Measurements from ENCODE around the gene MTF2.
"Not testable (repeated sequence)": the region's sequence is repeated elsewhere in the genome, so short reads cannot be mapped to it uniquely, and the experiment has no call there.

MTF2 gene

GRCh38 chr1:93143769-93144168, 64.7 kb downstream of the MTF2 start:
- no peak for DNase-seq

GRCh38 chr1:93148001-93148400, 68.9 kb downstream of the MTF2 start:
- DNase-seq: no peak

DNA sequence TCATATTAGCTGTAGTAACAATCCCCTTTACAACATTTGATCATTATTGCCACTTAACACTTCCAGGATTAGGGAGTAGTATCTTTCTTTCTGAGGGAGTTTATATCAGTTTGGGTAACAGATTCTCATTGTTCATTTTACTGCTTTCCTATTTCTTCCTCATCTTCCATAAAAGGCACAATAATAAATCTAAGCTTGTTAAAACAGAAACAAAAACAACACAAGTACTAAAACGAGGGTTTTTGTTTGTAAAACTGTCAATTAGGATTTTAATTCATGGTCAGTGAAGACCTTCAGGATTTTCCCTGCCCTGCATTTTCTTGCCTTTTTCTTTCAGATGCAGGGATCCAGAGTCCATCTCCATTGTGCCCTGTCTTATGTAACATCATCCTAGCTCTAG, 71.6 kb downstream of the MTF2 start:
- DNase-seq: no peak

- no peak for DNase-seq
These were observed 72.4 kb downstream of the MTF2 start for GRCh38 chr1:93151474-93151873.

GRCh38 chr1:93152835-93153234, 73.8 kb downstream of the MTF2 start:
- DNase-seq: no peak

DNA sequence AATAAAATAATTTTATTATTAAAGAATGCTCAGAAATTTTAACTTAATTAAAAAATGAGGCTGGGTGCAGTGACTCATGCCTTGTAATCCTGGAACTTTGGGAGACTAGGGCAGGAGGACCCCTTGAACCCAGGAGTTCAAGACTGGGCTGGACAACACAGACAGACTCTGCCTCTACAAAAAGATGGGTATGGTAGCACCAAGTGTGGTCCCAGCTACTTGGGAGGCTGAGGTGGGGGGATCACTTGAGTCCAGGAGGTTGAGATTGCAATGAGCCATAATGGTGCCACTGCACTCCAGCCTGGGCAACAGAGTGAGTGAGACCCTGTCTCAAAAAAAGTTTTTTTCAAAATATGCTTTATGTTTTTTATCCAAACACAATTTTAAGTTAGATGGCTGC, 75.8 kb downstream of the MTF2 start:
- no peak for DNase-seq

GRCh38 chr1:93155335-93155734, 76.3 kb downstream of the MTF2 start:
- DNase-seq: no peak

GRCh38 chr1:93159337-93159736, 80.3 kb downstream of the MTF2 start:
- DNase-seq: peak; percentile 13

GRCh38 chr1:93163314-93163713, 84.2 kb downstream of the MTF2 start:
- not testable (repeated sequence) for DNase-seq

DNA sequence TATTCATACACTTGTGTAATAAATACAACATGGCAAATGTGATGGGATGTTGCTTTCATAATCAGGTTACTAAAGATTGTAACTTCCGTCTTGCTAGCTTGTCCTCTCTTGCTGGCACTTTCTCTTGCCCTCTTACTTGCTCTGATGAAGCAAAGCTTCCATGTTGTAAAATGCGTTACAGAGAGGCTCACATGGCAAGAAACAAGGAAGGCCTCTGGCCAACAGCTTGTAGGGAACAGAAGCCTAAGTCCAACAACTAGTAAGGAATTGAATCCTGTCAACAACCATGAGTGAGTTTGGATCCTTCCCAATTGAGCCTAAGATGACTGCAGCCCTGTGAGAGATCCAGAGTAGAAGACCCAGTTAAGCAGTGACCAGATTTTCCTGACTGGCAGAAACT, 85.7 kb downstream of the MTF2 start:
- no peak for DNase-seq

DNA sequence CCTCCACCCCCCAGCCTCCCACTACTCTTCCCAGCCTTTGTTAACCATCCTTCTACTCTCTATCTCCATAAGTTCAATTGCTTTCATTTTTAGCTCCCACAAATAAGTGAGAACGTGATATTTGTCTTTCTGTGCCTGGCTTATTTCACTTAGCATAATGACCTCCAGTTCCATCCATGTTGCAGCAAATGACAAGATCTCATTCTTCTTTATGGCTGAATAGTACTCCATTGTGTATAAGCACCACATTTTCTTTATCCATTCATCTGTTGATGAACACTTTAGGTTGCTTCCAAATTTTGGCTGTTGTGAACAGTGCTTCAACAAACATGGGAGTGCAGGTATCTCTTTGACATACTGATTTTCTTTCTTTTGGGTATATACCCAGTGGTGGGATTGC, 86.8 kb downstream of the MTF2 start:
- not testable (repeated sequence) for DNase-seq

DNA sequence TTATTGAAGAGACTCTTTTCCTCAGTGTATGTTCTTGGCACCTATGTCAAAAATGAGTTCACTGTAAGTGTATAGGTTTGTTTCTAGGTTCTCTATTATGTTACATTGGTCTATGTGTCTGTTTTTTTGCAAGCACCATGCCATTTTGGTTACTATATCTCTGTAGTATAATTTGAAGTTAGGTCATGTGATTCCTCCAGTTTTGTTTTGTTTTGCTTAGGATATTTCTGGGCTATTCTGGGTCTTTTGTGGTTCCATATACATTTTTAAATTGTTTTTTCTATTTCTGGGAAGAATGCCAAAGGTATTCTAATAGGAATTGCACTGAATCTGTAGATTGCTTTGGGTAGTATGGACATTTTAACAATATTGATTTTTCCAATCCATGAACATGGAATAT, 87.9 kb downstream of the MTF2 start:
- no peak for DNase-seq

- DNase-seq: not testable (repeated sequence)
These were observed 91.1 kb downstream of the MTF2 start for GRCh38 chr1:93170141-93170678.

DNA sequence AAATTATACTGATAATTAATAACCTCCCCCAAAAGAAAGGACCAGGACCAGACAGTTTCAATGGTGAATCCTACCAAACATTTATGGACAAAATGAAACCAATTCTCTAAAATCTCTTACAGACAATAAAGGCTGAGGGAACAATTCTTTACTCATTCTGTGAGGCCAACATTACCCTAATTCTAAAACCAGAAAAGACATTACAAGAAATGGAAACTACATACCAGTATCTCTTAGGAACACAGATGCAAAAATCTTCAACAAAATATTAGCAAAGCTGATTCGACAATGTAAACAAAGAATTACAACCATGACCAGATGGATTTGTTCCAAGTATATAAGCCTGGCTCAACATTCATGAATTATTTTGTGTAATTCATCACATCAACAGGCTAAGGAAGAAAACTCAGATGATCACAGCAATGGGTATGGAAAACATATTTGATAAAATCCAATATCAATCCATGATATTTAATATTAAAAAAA, 92.5 kb downstream of the MTF2 start:
- DNase-seq: no peak

- DNase-seq: no peak
These were observed 93.7 kb downstream of the MTF2 start for GRCh38 chr1:93172778-93173177.

GRCh38 chr1:93174638-93175037, 95.6 kb downstream of the MTF2 start:
- DNase-seq: not testable (repeated sequence)

- no peak for DNase-seq
These were observed 98.9 kb downstream of the MTF2 start for GRCh38 chr1:93177991-93178390.

GRCh38 chr1:93178418-93178817, 99.3 kb downstream of the MTF2 start:
- no peak for DNase-seq

GRCh38 chr1:93179886-93180722, 101.0 kb downstream of the MTF2 start, which contains the start of gene TMED5:
Gene TMED5 (minus strand): TSS chr1:93180413. CDS start chr1:93180242, 171 bp downstream.
- peak; percentile 97 for DNase-seq

DNA sequence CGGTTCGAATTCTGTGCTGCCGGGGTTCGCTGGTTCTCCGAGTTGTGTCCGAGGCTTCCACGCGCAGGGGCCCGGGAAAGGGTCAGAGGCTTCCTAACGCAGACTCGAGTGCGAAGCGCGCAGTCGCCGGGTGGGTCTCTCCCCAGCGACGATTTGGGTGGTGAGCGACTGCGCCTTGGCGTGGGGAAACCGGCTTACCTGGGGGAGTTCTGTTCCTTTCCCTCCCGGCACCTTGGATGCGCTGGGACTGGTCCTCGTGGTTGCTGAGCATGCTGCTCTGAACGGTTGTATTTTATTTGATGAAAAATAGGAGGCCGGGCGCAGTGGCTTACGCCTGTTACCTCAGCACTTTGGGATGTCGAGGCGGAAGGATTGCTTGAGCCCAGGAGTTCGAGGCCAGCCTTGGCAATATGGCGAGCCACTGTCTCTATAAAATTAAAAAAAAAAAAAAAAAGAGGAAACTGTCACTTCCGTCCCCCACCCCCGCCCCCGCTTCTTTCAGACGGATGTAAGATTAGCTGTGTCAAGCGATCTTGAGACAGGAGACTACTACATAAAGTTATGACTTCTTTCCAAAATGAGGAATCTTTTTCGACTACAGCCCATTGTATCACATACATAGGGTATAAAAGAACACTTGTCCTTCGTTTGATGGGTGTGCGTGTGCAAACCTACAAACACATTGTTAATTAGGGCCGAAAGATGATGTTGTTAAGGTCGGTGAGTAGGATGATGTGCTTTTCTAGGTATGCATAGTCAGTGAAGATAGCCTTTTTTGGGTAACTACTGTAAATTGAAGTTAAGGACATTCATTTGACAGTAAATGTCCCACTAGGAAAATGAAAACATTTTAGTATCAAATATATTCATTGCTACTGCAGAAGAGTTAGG, 101.9 kb downstream of the MTF2 start, which contains the start of gene CCDC18:
Gene CCDC18, plus strand, starts transcription at position 2 of the 891 bp plus-strand sequence. CDS start 2,638 bp downstream, outside the sequence.
- DNase-seq: peak; percentile 70

GRCh38 chr1:93186667-93187066, 107.6 kb downstream of the MTF2 start:
- DNase-seq: peak; percentile 60

Measured in MV-4-11 (cell line).